IMR-90 (cell line): ENCODE measurements around the gene TNN. TPM values are rescaled to one million over a fixed set of nuclear protein-coding genes. Genes with fewer than 3 reads are reported as not detected.

Experiments used
- ATAC-seq: fragments of 200-7000 bp; cut with Tn5 transposase; 2 replicates; pipeline ENCODE4 v1.9.1; 2020; ENCODE audit warnings: low read depth, mild to moderate bottlenecking, moderate library complexity
- BruUV-seq: library from RNA; stranded (reverse); fragments of 400-500 nt; replicated peaks from 2 replicates; lab custom pipeline; 2021; lab: Mats Ljungman, UMichigan
- CTCF ChIA-PET: fragments of 300-600 bp; formaldehyde crosslinking; extraction: SDS; loops from one replicate; lab custom pipeline; 2021; ENCODE audit warnings: antibody characterized with exemption; lab: Yijun Ruan, JAX
- POLR2A ChIA-PET: fragments of 300-600 bp; sonication (Branson Sonifier 250); formaldehyde crosslinking; loops from one replicate; lab custom pipeline; 2022; ENCODE audit warnings: antibody characterized with exemption; ENCODE audit not compliant: unreplicated experiment; lab: Charles Lee
- DNase-seq: peaks from one replicate; pipeline ENCODE4 v3.0.0; 2013
- H2AFZ ChIP-seq: replicated peaks from 2 replicates; pipeline ENCODE3; 2013; ENCODE audit warnings: low read length, mild to moderate bottlenecking; ENCODE audit not compliant: poor library complexity
- H2AK5ac ChIP-seq: 2 replicates; pipeline ENCODE4 v1.6.1; 2013; ENCODE audit warnings: low read depth, low read length, inconsistent platforms
- H2AK9ac ChIP-seq: replicated peaks from 2 replicates; pipeline ENCODE3; 2013; ENCODE audit warnings: mild to moderate bottlenecking, low read depth, low read length, moderate library complexity; ENCODE audit not compliant: poor library complexity
- H2BK120ac ChIP-seq: 2 replicates; pipeline ENCODE4 v1.6.1; 2013; ENCODE audit warnings: low read depth, low read length, inconsistent platforms
- H2BK15ac ChIP-seq: 3 replicates; pipeline ENCODE4 v1.6.1; 2013; ENCODE audit warnings: low read depth, low read length, inconsistent platforms
- H2BK20ac ChIP-seq: 2 replicates; pipeline ENCODE4 v1.6.1; 2013; ENCODE audit warnings: low read depth, mild to moderate bottlenecking, inconsistent platforms, low read length, moderate library complexity
- H2BK5ac ChIP-seq: 2 replicates; pipeline ENCODE4 v1.6.1; 2013; ENCODE audit warnings: mild to moderate bottlenecking, low read depth, low read length, inconsistent platforms; ENCODE audit not compliant: poor library complexity, severe bottlenecking
- H3K14ac ChIP-seq: replicated peaks from 2 replicates; pipeline ENCODE4 v1.6.1; 2013; ENCODE audit warnings: low read depth, low read length, inconsistent platforms
- H3K18ac ChIP-seq: 2 replicates; pipeline ENCODE4 v1.6.1; 2013; ENCODE audit warnings: low read depth, low read length, control low read depth
- H3K23ac ChIP-seq: 2 replicates; pipeline ENCODE4 v1.6.1; 2013; ENCODE audit warnings: low read depth, low read length, inconsistent platforms
- H3K27ac ChIP-seq: 2 replicates; pipeline ENCODE4 v1.5.1; 2013; ENCODE audit warnings: mild to moderate bottlenecking, control low read depth, low read length; ENCODE audit not compliant: insufficient read depth
- H3K27me3 ChIP-seq: 2 replicates; pipeline ENCODE4 v1.6.1; 2013; ENCODE audit warnings: low read length; ENCODE audit not compliant: control insufficient read depth, insufficient read depth
- H3K36me3 ChIP-seq: 2 replicates; pipeline ENCODE4 v1.6.1; 2013; ENCODE audit warnings: low read length, mixed read lengths; ENCODE audit not compliant: control insufficient read depth, insufficient read depth
- H3K4ac ChIP-seq: 2 replicates; pipeline ENCODE4 v1.6.1; 2013; ENCODE audit warnings: low read depth, low read length, inconsistent platforms
- H3K4me1 ChIP-seq: 2 replicates; pipeline ENCODE4 v1.6.1; 2013; ENCODE audit warnings: low read length, mixed read lengths; ENCODE audit not compliant: control insufficient read depth, insufficient read depth
- H3K4me2 ChIP-seq: 2 replicates; pipeline ENCODE4 v1.6.1; 2013; ENCODE audit warnings: low read depth, mild to moderate bottlenecking, control low read depth, low read length, moderate library complexity
- H3K4me3 ChIP-seq: 2 replicates; pipeline ENCODE4 v1.5.1; 2013; ENCODE audit warnings: low read depth, mild to moderate bottlenecking, control low read depth, low read length, moderate library complexity; ENCODE audit not compliant: insufficient read depth
- H3K56ac ChIP-seq: 2 replicates; pipeline ENCODE4 v1.6.1; 2013; ENCODE audit warnings: low read length, inconsistent platforms; ENCODE audit not compliant: insufficient read depth; ENCODE audit errors: extremely low read depth
- H3K79me1 ChIP-seq, 2 experiments: 2 replicates each; pipeline ENCODE4 v1.6.1; 2013; ENCODE audit warnings: low read length in 2 of 2, inconsistent platforms in 1 of 2, low read depth in 1 of 2
- H3K9ac ChIP-seq: 2 replicates; pipeline ENCODE4 v1.6.1; 2013; ENCODE audit warnings: low read depth, low read length, control low read depth
- H3K9me1 ChIP-seq: 2 replicates; pipeline ENCODE4 v1.6.1; 2013; ENCODE audit warnings: low read length, inconsistent platforms; ENCODE audit not compliant: insufficient read depth
- H3K9me3 ChIP-seq: 2 replicates; pipeline ENCODE4 v1.6.1; 2013; ENCODE audit warnings: low read length; ENCODE audit not compliant: control insufficient read depth, insufficient read depth
- H4K20me1 ChIP-seq: 2 replicates; pipeline ENCODE4 v1.6.1; 2013; ENCODE audit warnings: low read length, inconsistent platforms; ENCODE audit not compliant: insufficient read depth
- H4K5ac ChIP-seq: 2 replicates; pipeline ENCODE4 v1.6.1; 2013; ENCODE audit warnings: mild to moderate bottlenecking, low read depth, low read length, control low read depth
- H4K8ac ChIP-seq, 2 experiments: 2 replicates each; pipeline ENCODE4 v1.6.1; 2013; ENCODE audit warnings: low read depth in 2 of 2, low read length in 2 of 2, control low read depth in 1 of 2, inconsistent platforms in 1 of 2
- H4K91ac ChIP-seq: 2 replicates; pipeline ENCODE4 v1.6.1; 2013; ENCODE audit warnings: low read depth, low read length, inconsistent platforms; ENCODE audit not compliant: insufficient read depth
- BHLHE40 ChIP-seq: fragments of 150-350 bp; IDR thresholded peaks from 2 replicates; pipeline ENCODE4 v1.6.1; 2016; ENCODE audit warnings: mild to moderate bottlenecking, low read depth, low read length
- CEBPB ChIP-seq: IDR thresholded peaks from 2 replicates; pipeline ENCODE4 v1.6.1; 2012; ENCODE audit warnings: low read depth, low read length, improper control_type of control experiment
- CHD1 ChIP-seq: IDR thresholded peaks from 2 replicates; pipeline ENCODE4 v1.6.1; 2012; ENCODE audit warnings: low read depth, low read length, improper control_type of control experiment
- CTCF ChIP-seq: conservative IDR thresholded peaks from 2 replicates; pipeline ENCODE4 v1.5.1; 2012; ENCODE audit warnings: mild to moderate bottlenecking, low read depth, low read length, improper control_type of control experiment
- ELK1 ChIP-seq: fragments of 150-350 bp; IDR thresholded peaks from 2 replicates; pipeline ENCODE4 v1.6.1; 2016; ENCODE audit warnings: low read depth, mild to moderate bottlenecking, low read length, moderate library complexity, borderline replicate concordance
- FOS ChIP-seq: fragments of 150-350 bp; IDR thresholded peaks from 2 replicates; pipeline ENCODE4 v1.6.1; 2016; ENCODE audit warnings: low read depth, low read length
- MAFK ChIP-seq: IDR thresholded peaks from 2 replicates; pipeline ENCODE4 v1.6.1; 2012; ENCODE audit warnings: low read depth, low read length, improper control_type of control experiment
- MAZ ChIP-seq: IDR thresholded peaks from 2 replicates; pipeline ENCODE4 v1.6.1; 2012; ENCODE audit warnings: low read depth, mild to moderate bottlenecking, low read length, improper control_type of control experiment, moderate library complexity, borderline replicate concordance
- MXI1 ChIP-seq: IDR thresholded peaks from 2 replicates; pipeline ENCODE4 v1.6.1; 2012; ENCODE audit warnings: low read depth, mild to moderate bottlenecking, low read length, moderate library complexity, borderline replicate concordance
- NFE2L2 ChIP-seq: fragments of 150-350 bp; IDR thresholded peaks from 2 replicates; pipeline ENCODE4 v1.6.1; 2016; ENCODE audit warnings: low read depth, mild to moderate bottlenecking, low read length
- POLR2A ChIP-seq: IDR thresholded peaks from 2 replicates; pipeline ENCODE4 v1.6.1; 2012; ENCODE audit warnings: mild to moderate bottlenecking, low read depth, low read length
- RAD21 ChIP-seq: IDR thresholded peaks from 2 replicates; pipeline ENCODE4 v1.6.1; 2012; ENCODE audit warnings: low read length, improper control_type of control experiment
- RCOR1 ChIP-seq: IDR thresholded peaks from 2 replicates; pipeline ENCODE4 v1.6.1; 2012; ENCODE audit warnings: mild to moderate bottlenecking, low read length, improper control_type of control experiment; ENCODE audit not compliant: insufficient replicate concordance
- RFX5 ChIP-seq: IDR thresholded peaks from 2 replicates; pipeline ENCODE4 v1.8.0; 2012; ENCODE audit warnings: low read depth, mild to moderate bottlenecking, low read length, moderate library complexity
- SMC3 ChIP-seq: fragments of 150-350 bp; IDR thresholded peaks from 2 replicates; pipeline ENCODE4 v1.6.1; 2016; ENCODE audit warnings: low read depth, mild to moderate bottlenecking, antibody characterized with exemption, low read length, moderate library complexity
- USF2 ChIP-seq: fragments of 150-350 bp; IDR thresholded peaks from 2 replicates; pipeline ENCODE4 v1.6.1; 2017; ENCODE audit warnings: mild to moderate bottlenecking, antibody characterized with exemption, low read length, low read depth
- WGBS, 2 experiments: methylation state at CpG; one replicate each; pipeline versions ENCODE4 v1.1.5 to v1.1.7; 2013; ENCODE audit warnings: missing lambda C conversion rate in 2 of 2; ENCODE audit not compliant: insufficient read length in 1 of 2; ENCODE audit errors: extremely low coverage in 2 of 2; 5-methylcytosine and 5-hydroxymethylcytosine counted together
- dilution Hi-C: fragments of 300-500 bp; cut with HindIII; formaldehyde crosslinking; loops from one replicate; pipeline ENCODE4 v1.14.3; 2018; ENCODE audit warnings: low sequenced_read_pairs; ENCODE audit not compliant: unreplicated experiment
- in situ Hi-C: fragments of 300-500 bp; cut with MboI; formaldehyde crosslinking; loops from 3 replicates; pipeline ENCODE4 v1.14.3; 2019; ENCODE audit warnings: low sequenced_read_pairs, inconsistent platforms, mixed read lengths
- intact Hi-C: fragments of 100-400 bp; cut with micrococcal nuclease; formaldehyde crosslinking; loops from 2 replicates; pipeline ENCODE4 v1.10.0; 2022
- polyA plus RNA-seq, 3 experiments: library from polyadenylated mRNA; depleted of rRNA; stranded (reverse); fragments of >200 nt; gene quantifications; 2 replicates each; pipeline ENCODE4 v1.2.3, GENCODE V29; 2012; ENCODE audit warnings: low replicate concordance in 1 of 3
- total RNA-seq: library from RNA; depleted of rRNA; stranded (reverse); fragments of >200 nt; gene quantifications from 2 replicates; pipeline ENCODE4 v1.2.3, GENCODE V29; 2012

The TNN gene
- total and polyA plus RNA-seq, 2 of the 4 experiments (the other 2 are of a cell fraction), result not detected

- no CpG with 5 or more reads among the region's 7 CpGs for WGBS, 2 experiments
- Histone ChIP-seq H3K27ac (no peak overlapping the region), H2BK120ac (no peak overlapping the region), H2AFZ (no peak overlapping the region), H3K56ac (no peak overlapping the region), H2AK5ac (no peak overlapping the region), H4K20me1 (no peaks in the 10 kb centered on the region), H3K4me3 (no peak overlapping the region), H4K5ac (no peak overlapping the region), H3K4me1 (no peaks in the 10 kb centered on the region), H4K8ac (no peak overlapping the region), H2BK15ac (no peak overlapping the region), H3K14ac (no peak overlapping the region), H3K27me3 (peaks cover 3% of the 10 kb centered on the region; the same call in 1 of the 2 replicates), H2AK9ac (no peak overlapping the region), H3K23ac (no peak overlapping the region), H3K9me3 (no peaks in the 10 kb centered on the region), H3K79me1 (no peaks in the 10 kb centered on the region), H3K9ac (no peak overlapping the region), H3K18ac (no peak overlapping the region), H2BK5ac (no peak overlapping the region), H2BK20ac (no peak overlapping the region), H4K91ac (no peak overlapping the region), H3K36me3 (no peaks in the 10 kb centered on the region), H3K4me2 (no peak overlapping the region), H3K9me1 (no peaks in the 10 kb centered on the region), H3K4ac (no peak overlapping the region)
- intact Hi-C loops, result loop anchor here (1.0 kb wide), 1 partner anchor 117 kb away; no protein-coding TSS in a partner anchor
- DNase-seq (no peak), ATAC-seq (no peak)
- dilution Hi-C loops, result no loop called here
- ChIA-PET CTCF (interaction anchor here (0.6 to 1.6 kb wide), 10 partner anchors 10 to 156 kb away, joined by 3 to 18 read pairs (median 3); no protein-coding TSS in a partner anchor), POLR2A (no interaction called here)
- no TSS peak for BruUV-seq
- TF ChIP-seq CHD1, result no peak
- no peak for TF ChIP-seq MAZ
- no peak for TF ChIP-seq POLR2A
- no peak for TF ChIP-seq NFE2L2
- no peak for TF ChIP-seq ELK1
- TF ChIP-seq SMC3, result no peak
- TF ChIP-seq MAFK, result no peak
- no peak for TF ChIP-seq RFX5
- TF ChIP-seq CTCF, result no peak
- TF ChIP-seq MXI1, result no peak
- TF ChIP-seq RAD21, result no peak
- no peak for TF ChIP-seq RCOR1
- TF ChIP-seq FOS, result no peak
- TF ChIP-seq BHLHE40, result no peak
- no peak for TF ChIP-seq CEBPB
- TF ChIP-seq USF2, result no peak
- in situ Hi-C loops, result loop anchor here (10.0 kb wide), 1 partner anchor 371 kb away; no protein-coding TSS in a partner anchor
Measured at GRCh38 chr1:175145899-175146528, 78.4 kb downstream of the TNN start.
